AG04449 (cell line): Measurements from ENCODE around the gene OSBP2.
"Not testable (repeated sequence)": the region's sequence is repeated elsewhere in the genome, so short reads cannot be mapped to it uniquely, and the experiment has no call there.

Source experiments
- CTCF ChIA-PET: fragments of 350-600 bp; formaldehyde crosslinking; extraction: SDS; loops from one replicate; lab custom pipeline; 2021; ENCODE audit warnings: antibody characterized with exemption; lab: Yijun Ruan, JAX
- POLR2A ChIA-PET: fragments of 400-600, 350-600 bp; formaldehyde crosslinking; extraction: SDS; loops from one replicate; lab custom pipeline; 2020; ENCODE audit warnings: antibody characterized with exemption, inconsistent platforms; lab: Yijun Ruan, JAX
- DNase-seq: peaks from one replicate; pipeline ENCODE4 v3.0.0-alpha.2; 2010; ENCODE audit warnings: low read depth, low spot score
- H3K4me3 ChIP-seq: 2 replicates; pipeline ENCODE4 v1.5.1; 2011; ENCODE audit warnings: low read depth, mild to moderate bottlenecking, control low read depth, low read length
- CTCF ChIP-seq: IDR thresholded peaks from one replicate; pipeline ENCODE4 v1.5.1; 2011; ENCODE audit warnings: mild to moderate bottlenecking, moderate library complexity, low read length, control low read depth, inconsistent platforms; ENCODE audit not compliant: insufficient read depth; ENCODE audit errors: missing control alignments

OSBP2 gene

GRCh38 chr22:30720263-30720837 is 25.7 kb downstream of the OSBP2 start:
- CTCF ChIA-PET = interaction anchor here (1.9 kb wide), 1 partner anchor 86 kb away, joined by 4 read pairs; no protein-coding TSS in a partner anchor
- no peak for TF ChIP-seq CTCF

DNA sequence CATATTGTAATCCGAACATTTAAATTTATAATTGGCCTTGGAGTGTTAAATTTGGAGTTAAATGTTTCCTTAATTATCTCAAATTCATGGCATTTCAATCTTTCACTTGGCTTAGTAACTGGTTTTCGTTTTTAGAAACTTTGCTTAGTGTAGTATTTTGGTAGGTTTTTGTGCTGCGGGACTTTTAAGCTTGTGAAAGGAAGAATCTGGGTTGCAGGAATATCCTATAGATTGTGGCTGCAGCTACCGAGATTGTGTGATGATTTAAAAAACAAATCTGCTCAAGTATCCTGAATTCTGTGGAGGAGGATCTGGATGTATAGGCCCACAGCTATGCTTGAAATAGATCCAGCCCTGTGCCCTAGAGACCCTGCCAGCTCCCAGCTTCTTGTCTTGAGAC is 27.1 kb downstream of the OSBP2 start:
- ChIA-PET POLR2A (no interaction called here), CTCF (interaction anchor here (1.1 to 1.9 kb wide), 2 partner anchors 87 to 198 kb away, joined by 3 to 4 read pairs; no protein-coding TSS in a partner anchor)
- no peak for DNase-seq
- TF ChIP-seq CTCF = no peak
- H3K4me3 ChIP-seq = no peak overlapping the region

More at GRCh38 chr22:30720263-30720837, 25.7 kb downstream of the OSBP2 start:
- DNase-seq = no peak
- POLR2A ChIA-PET = no interaction called here
- no peak overlapping the region for H3K4me3 ChIP-seq

GRCh38 chr22:30728826-30729225 is 34.2 kb downstream of the OSBP2 start:
- CTCF ChIA-PET = interaction anchor here (1.7 kb wide), 1 partner anchor 26 kb away, joined by 4 read pairs; no protein-coding TSS in a partner anchor
- POLR2A ChIA-PET = no interaction called here
- TF ChIP-seq CTCF = no peak

GRCh38 chr22:30731658-30732057 is 37.0 kb downstream of the OSBP2 start:
- POLR2A ChIA-PET = no interaction called here
- CTCF ChIA-PET = interaction anchor here (1.2 to 3.5 kb wide), 3 partner anchors 23 to 98 kb away, joined by 7 to 16 read pairs (median 16); partner anchors contain the start of gene SLC35E4
- TF ChIP-seq CTCF = no peak
- no peak for DNase-seq
- no peak overlapping the region for H3K4me3 ChIP-seq

More at GRCh38 chr22:30728826-30729225, 34.2 kb downstream of the OSBP2 start:
- no peak overlapping the region for H3K4me3 ChIP-seq
- no peak for DNase-seq

DNA sequence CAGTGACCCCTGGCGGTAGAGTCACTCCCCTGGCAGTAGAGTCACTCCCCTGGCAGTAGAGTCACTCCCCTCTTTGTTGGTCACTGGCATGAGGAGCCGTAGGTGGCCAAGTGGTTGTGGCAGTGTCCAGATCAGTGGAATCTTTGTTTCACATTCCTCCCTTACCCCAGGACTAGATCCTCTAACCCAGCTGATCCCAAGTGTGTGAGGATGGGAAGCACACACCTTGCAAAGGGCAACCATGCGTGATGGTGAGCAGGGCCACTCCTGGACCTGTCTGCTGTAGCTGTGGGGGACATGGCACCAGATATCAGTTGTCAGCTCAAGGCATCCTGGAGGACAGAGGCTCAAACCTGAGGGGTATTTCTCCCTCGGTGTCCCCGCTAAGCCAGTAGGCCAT is 37.8 kb downstream of the OSBP2 start:
- POLR2A ChIA-PET = no interaction called here
- CTCF ChIA-PET = interaction anchor here (3.5 kb wide), 1 partner anchor 99 kb away, joined by 16 read pairs; no protein-coding TSS in a partner anchor
- H3K4me3 ChIP-seq = no peak overlapping the region
- DNase-seq = no peak
- no peak for TF ChIP-seq CTCF

DNA sequence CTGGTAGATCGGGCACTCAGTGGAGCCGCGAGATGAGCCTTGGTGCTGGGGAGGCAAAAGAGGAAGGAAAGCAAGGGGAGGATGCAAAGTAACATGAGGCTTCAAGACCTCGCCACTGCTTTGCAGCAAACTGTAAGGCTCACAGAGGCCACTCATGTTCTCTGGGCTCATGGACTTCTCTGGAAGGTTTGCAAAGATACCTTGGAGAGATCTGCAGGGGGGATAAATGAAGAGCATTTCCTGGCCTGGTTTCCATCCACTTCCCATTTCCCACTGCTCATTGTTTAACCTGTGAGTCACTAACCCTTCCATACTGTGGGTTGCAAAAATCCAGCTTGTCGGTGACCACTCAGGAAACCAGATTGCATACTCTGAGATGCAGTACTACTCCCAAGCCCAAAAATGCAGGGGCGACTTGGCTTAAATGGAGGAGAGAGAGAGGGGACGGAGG is 38.5 kb downstream of the OSBP2 start:
- POLR2A ChIA-PET = no interaction called here
- no peak for TF ChIP-seq CTCF
- no peak overlapping the region for H3K4me3 ChIP-seq
- no peak for DNase-seq
- CTCF ChIA-PET = interaction anchor here (3.5 kb wide), 1 partner anchor 99 kb away, joined by 16 read pairs; no protein-coding TSS in a partner anchor

- CTCF ChIA-PET = interaction anchor here (4.6 to 6.8 kb wide), 2 partner anchors 14 to 106 kb away, joined by 33 to 67 read pairs; partner anchors contain the start of gene SLC35E4
- H3K4me3 ChIP-seq, POLR2A ChIA-PET, DNase-seq: not testable (repeated sequence)
These were observed 45.3 kb downstream of the OSBP2 start for GRCh38 chr22:30740007-30740406.

DNA sequence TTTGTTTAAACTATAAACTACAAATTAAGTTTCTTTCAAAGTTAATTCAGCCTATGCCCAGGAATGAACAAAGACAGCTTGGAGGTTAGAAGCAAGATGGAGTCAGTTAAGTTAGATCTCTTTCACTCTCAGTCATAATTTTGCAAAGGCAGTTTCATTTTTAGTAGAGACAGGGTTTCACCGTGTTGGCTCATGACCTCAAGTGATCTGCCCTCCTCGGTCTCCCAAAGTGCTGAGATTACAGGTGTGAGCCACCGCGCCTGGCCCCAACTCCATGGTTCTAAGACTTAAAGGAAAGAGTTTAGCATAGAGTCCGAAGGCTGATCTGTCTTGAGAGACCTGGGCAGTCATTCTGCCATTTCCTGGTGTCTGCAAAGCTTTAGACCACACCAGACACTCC is 45.8 kb downstream of the OSBP2 start:
- H3K4me3 ChIP-seq, POLR2A ChIA-PET, DNase-seq: not testable (repeated sequence)
- CTCF ChIA-PET = interaction anchor here (4.6 to 6.8 kb wide), 2 partner anchors 14 to 106 kb away, joined by 33 to 67 read pairs; partner anchors contain the start of gene SLC35E4
